Measurements from ENCODE around the gene NDUFB5.

Gene NDUFB5

GRCh38 chr3:179608931-179609720, 4.5 kb downstream of the NDUFB5 start:
- TF ChIP-seq CTCF (conservative IDR thresholded peaks at IDR 0.05), result no peak
- no peak overlapping the region for H3K27ac ChIP-seq

- TF ChIP-seq CTCF (conservative IDR thresholded peaks at IDR 0.05), result no peak
- no peak overlapping the region for H3K27ac ChIP-seq
Observed at GRCh38 chr3:179610066-179610465, 5.5 kb downstream of the NDUFB5 start.

- TF ChIP-seq CTCF (conservative IDR thresholded peaks at IDR 0.05), result no peak
- no peak overlapping the region for H3K27ac ChIP-seq
Observed at GRCh38 chr3:179613807-179614206, 9.2 kb downstream of the NDUFB5 start.

- no peak for TF ChIP-seq CTCF (conservative IDR thresholded peaks at IDR 0.05)
- no peak overlapping the region for H3K27ac ChIP-seq
Observed at GRCh38 chr3:179615458-179616173, 11.0 kb downstream of the NDUFB5 start.

- TF ChIP-seq CTCF (conservative IDR thresholded peaks at IDR 0.05), result no peak
- no peak overlapping the region for H3K27ac ChIP-seq
Observed at GRCh38 chr3:179622023-179622422, 17.4 kb downstream of the NDUFB5 start.

- H3K27ac ChIP-seq, result no peak overlapping the region
- TF ChIP-seq CTCF (conservative IDR thresholded peaks at IDR 0.05), result no peak
Observed at GRCh38 chr3:179624451-179624850, 19.9 kb downstream of the NDUFB5 start.

- no peak overlapping the region for H3K27ac ChIP-seq
- TF ChIP-seq CTCF (conservative IDR thresholded peaks at IDR 0.05), result no peak
Observed at GRCh38 chr3:179630753-179631451, 26.3 kb downstream of the NDUFB5 start.

Measured in VCaP (cell line).